HG02970 (cell line): ENCODE data around the gene HOXC10.

Source experiments
- ATAC-seq: cut with Tn5 transposase; IDR thresholded peaks from one replicate; pipeline ENCODE4 v1.9.1; 2021; ENCODE audit warnings: mild to moderate bottlenecking, moderate library complexity, moderate number of reproducible peaks; ENCODE audit not compliant: unreplicated experiment, low FRiP score

HOXC10 gene

DNA sequence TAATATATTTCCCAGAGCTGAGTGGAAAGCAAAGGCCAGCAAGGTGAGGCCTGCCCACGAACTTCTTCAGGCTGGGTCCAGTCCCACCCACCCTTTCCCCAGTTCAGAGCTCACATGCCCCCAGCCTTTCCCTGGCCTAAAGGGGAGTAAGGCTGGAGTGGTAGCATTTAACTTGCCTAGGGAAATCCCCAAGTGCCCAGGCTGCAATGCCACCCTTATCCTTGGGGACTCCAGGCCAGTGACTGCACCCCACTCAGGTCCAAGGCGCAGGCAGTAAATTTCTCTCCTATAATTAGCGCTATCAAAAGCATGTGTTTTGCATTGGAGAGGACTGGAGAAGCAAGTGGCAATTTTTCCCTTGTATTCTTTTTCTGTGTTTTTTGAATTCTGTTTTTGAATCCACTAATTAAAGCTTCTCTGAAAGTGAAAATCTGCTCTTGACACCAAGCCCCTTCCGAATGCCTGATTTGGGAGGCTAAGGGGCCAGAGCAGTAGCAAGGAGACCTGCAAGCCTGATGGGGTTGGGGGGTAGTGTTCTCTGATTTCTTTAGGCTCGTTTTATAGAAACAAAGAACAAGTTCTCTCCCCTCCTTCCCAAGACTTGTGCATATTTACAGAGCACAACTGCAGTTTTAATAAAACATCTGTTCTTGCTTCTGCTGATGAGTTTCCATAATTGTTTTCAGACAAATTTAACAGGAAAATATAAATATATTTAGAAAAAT, 39.8 kb downstream of the HOXC10 start:
- ATAC-seq, result no peak

DNA sequence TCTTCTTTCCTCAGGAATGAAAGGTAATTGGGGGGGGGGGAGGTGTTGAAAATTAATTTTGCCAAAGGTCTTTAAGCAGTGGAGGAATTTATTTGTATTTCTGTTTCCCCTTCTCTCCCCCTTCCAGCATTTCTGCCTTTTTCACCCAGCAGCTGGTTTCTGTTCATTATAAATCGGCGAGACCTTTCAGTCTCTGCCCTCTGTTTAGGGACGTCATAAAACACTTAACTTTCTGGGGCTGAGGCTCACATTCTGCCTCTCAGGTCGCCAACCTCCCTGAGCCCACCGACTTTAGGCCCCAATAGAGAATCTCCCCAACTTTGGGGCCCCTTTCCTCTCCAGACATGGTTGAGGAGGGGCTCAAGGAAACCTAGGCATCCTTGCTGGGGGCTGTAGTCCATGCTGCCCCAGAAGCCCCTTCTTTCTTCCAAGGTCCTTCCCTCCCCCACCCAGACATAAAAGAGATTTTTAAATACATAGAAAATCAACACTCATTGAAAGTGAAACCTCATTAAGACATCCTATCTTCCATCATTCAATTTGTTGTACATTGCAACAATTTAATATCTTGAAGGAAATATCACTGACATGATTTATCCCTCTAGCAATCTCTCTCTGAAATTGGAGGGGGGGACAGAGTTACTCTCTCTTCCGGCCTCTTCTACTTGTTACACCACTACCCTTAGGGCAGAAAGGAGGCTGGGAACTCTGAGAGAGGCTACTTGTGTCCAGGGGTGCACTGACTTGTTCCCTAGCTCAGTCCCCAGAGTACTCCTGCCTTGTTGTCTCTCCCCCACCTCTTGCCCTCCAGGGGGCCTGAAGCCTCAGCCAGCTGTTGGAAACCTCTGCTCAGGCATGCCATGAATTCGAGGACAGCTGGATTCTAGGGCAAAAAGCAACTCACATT, 40.8 kb downstream of the HOXC10 start:
- ATAC-seq, result no peak

DNA sequence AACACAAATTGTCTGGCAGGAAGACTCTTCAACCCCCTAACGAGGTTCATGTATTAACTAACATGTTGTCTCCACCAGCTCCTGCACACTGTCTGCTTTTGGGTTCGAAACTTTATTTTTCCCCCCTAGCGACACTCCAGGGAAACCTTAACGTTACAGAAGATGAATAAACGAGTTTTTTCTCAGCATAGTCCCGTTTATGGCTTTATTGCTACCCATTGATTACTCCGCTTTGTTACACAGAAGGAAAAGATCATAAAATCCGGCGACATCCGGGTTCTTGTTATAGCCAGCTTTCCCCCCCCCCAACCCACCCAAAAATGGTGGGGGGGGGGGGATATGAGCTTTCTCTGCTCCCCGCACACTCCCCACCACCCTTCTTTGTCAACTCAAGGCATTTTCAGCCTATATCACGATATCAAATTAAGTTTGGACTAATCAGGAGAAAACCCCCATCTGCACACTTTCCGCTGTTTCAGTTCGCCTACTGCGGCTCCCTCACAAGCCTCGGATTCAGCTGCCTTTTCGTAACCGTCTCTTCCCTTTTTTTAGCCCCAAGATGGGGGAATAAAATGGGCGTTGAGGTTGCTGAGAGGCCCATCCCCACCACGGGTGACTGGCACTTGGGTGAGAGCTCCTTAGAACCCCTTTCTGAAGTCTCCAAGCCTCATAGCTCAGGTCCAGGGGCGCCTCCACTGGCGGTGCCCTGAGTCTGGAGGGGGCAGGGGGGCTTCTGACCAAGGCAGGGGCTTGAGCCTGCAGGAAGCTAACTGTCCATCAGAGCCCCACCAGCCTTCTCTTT, 41.9 kb downstream of the HOXC10 start:
- no peak for ATAC-seq

DNA sequence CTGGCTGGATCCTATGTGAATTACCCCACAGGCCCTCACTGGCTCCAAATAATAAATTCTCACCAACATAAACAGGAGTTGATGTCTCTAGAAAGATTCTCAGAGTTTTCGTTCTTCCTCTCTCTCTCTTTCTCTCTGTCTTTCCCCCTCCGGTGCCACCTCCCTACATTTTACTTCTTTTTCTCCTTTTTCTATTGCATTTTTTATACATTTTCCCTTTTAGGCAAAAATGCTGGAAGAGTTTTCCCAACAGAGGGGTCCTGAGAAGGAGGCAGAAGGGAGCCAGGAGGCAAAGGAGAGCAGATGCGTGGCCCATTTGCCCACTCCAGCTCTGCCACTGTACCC, 42.5 kb downstream of the HOXC10 start:
- no peak for ATAC-seq

DNA sequence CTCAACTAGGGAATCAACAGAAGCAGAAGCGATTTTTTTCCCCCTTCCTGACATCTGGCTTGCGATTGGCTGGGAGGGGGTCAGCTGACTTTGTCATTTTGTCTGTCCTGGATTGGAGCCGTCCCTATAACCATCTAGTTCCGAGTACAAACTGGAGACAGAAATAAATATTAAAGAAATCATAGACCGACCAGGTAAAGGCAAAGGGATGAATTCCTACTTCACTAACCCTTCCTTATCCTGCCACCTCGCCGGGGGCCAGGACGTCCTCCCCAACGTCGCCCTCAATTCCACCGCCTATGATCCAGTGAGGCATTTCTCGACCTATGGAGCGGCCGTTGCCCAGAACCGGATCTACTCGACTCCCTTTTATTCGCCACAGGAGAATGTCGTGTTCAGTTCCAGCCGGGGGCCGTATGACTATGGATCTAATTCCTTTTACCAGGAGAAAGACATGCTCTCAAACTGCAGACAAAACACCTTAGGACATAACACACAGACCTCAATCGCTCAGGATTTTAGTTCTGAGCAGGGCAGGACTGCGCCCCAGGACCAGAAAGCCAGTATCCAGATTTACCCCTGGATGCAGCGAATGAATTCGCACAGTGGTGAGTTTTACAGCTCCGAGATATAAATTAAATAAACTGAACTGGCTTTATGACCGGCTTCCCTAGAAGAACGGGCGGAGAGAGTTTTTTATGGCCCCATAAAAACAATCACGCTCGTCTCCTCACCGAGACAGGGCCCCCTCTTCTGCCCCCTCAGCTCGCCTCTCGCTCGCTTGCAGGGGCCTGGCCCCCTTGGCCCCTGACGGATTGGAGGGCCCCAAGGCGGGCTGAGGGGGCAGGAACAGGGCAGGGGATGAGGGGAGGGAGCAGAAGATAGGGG, 43.6 kb downstream of the HOXC10 start, which contains the start of gene HOXC6:
HOXC6 (plus strand) TSS at position 127 of the 888 bp plus-strand sequence; CDS start at position 209, 82 bp downstream.
- ATAC-seq, result no peak

DNA sequence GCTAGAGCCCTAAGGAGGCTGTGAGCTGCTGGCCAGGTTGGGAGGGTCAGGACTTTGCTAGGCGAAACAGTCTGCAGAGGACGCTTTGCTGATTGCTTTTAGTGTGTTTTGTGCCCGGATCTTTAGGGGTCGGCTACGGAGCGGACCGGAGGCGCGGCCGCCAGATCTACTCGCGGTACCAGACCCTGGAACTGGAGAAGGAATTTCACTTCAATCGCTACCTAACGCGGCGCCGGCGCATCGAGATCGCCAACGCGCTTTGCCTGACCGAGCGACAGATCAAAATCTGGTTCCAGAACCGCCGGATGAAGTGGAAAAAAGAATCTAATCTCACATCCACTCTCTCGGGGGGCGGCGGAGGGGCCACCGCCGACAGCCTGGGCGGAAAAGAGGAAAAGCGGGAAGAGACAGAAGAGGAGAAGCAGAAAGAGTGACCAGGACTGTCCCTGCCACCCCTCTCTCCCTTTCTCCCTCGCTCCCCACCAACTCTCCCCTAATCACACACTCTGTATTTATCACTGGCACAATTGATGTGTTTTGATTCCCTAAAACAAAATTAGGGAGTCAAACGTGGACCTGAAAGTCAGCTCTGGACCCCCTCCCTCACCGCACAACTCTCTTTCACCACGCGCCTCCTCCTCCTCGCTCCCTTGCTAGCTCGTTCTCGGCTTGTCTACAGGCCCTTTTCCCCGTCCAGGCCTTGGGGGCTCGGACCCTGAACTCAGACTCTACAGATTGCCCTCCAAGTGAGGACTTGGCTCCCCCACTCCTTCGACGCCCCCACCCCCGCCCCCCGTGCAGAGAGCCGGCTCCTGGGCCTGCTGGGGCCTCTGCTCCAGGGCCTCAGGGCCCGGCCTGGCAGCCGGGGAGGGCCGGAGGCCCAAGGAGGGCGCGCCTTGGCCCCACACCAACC, 44.8 kb downstream of the HOXC10 start:
- no peak for ATAC-seq

DNA sequence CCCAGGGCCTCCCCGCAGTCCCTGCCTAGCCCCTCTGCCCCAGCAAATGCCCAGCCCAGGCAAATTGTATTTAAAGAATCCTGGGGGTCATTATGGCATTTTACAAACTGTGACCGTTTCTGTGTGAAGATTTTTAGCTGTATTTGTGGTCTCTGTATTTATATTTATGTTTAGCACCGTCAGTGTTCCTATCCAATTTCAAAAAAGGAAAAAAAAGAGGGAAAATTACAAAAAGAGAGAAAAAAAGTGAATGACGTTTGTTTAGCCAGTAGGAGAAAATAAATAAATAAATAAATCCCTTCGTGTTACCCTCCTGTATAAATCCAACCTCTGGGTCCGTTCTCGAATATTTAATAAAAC, 45.5 kb downstream of the HOXC10 start:
- no peak for ATAC-seq

DNA sequence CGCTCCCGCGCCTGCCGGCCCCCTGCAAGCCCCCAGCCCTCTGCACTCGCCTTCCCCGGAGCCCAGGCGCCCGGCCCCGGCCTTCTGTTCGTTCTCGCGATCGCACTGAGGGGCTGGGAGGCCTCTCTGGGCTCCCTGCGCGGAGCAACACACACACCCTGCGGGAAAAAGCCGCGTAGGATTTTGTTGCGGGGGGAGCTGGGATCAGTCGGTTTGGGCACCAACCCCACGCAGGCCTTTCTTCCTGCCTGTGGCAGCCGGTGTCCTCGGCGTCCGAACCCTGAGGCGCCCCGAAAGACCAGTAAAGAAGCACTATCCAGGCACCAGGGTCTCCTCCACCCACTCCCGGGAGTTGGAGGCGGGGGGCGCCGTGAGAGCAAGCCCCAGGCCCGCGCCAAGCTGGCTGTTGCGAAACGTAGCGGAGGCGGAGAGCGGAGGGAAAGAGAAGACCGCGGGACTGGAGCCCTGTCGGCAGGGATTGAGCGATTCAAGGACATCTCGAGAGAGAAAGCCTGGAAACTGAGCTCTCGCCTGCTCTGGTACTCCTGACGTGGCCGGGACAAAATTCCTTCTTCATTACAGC, 46.0 kb downstream of the HOXC10 start:
- no peak for ATAC-seq

DNA sequence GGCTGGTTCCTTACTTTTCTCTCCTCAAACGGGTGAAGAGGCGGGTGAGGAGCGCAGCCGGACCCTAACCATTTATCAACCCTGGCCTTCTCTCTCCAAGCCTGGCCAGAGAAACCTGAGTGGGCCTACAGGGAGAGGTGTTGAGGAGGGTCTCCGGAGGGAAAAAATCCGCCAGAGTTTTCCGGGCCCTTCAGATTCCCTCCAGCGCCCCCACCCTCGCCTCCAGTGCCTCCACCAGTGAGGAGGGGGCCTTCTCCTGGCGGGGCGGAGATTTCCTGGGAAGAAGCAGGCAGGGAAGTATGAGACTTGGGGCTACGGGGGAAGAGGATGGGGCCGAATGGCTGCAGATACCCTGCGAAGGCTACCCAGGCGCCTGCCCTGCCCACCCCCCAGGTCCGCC, 46.5 kb downstream of the HOXC10 start:
- no peak for ATAC-seq

DNA sequence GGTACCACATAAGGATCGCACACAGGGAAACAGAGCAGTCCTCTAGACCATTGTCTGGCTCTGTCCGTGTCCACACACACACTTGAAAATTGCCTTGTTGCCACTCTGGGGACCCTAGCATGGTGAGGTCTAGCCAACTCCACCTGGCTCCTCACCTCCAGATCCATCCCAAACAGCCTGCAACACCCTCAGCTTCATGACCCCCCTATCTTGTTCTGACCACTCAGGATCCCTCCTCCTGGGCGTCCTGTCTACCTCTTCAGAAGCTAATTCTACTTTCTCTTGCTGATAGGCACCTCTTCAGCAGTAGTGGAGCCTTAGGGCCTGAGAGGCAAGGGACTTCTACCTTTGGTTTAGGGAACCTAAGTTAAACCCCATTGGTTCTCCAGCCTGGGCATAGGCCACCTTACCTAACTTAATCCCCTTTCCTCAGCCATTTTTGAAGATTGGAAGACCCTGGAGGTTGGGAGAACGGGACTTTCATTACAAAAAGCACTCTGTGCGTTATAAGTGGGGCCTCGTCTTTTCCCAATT, 47.2 kb downstream of the HOXC10 start:
- ATAC-seq, result no peak

DNA sequence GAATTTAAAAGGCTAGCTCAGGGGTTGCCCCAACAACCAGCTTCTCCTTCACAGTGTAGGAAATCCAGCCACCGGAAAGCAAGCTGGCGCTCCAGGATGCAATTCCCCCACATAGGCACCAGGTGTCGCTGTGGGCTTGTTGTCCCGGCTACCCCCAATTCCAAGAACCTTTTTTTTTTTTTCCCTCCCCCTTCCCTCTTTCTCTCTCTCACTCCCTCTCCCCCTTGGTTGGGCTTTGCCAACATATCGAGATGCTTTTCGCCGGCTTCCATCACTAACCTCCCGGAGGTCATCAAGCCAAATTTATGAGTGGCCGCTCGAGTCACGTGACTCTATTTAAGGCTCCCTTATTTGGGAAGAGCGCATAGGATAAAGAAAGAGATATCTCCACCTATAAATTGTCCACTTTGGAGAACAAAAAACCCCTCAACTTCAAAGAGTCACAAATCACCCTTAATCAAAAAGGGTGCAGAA, 47.7 kb downstream of the HOXC10 start, which contains the start of gene HOXC5:
HOXC5 (plus strand) TSS at position 424 of the 474 bp plus-strand sequence. CDS start 73 bp downstream, outside the sequence.
- no peak for ATAC-seq

DNA sequence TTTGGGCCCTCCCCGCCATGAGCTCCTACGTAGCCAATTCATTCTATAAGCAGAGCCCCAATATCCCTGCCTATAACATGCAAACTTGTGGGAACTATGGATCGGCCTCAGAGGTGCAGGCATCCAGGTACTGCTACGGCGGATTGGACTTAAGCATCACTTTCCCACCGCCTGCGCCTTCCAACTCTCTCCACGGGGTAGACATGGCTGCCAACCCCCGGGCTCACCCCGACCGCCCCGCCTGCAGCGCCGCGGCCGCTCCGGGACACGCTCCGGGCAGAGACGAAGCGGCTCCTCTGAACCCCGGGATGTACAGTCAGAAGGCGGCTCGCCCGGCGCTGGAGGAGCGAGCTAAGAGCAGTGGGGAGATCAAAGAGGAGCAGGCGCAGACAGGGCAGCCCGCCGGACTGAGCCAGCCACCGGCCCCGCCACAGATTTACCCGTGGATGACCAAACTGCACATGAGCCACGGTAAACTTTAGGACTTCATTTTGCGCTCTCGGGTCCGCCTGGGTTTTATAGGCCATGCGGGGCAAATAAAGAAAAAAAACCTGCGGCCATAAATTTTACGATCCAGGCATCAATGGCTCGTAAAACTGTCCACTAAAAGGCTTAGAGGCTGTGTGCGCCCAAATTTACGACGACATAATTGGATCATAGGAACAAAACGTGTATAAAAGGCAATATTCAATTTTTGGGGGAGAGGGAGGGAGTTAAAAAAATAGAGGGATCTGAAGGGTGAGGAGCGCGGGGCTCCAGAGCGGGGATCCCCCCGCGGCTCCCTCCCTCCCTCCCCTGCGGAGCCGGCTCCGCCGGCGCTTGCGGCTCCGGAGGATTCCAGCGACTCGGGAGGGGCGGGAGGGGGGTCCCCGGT, 48.4 kb downstream of the HOXC10 start:
- ATAC-seq, result no peak

DNA sequence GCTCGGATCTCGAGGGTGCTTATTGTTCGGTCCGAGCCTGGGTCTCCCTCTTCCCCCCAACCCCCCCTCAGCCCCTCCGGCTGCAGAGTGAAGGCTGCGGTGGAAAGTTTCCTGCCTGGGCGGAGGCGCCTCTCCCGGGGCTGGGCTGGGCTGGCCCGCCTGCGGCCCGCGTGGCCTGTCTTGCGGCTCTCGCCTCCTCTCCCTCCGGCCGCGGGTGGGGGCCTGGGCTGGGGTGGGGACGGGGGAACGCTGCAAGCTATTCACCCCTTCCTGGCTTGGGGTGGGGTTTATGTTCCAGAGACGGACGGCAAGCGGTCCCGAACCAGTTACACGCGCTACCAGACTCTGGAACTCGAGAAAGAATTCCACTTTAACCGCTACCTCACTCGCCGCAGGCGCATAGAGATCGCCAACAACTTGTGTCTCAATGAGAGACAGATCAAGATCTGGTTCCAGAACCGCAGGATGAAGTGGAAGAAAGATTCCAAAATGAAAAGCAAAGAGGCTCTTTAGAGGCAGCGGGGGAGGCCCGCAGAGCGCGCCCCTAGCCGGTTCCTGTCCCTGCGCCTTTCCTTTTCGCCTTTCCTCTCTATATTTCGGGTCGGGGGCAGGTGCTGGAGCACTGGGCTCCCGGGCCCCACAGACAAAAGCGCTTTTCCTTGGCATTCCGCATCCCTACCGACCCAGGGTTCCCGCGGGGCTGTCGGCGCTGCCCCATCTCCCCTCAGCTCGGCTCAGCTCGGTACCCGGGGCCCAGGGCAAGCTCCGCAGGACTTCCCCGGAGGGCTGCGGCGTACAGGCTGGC, 49.2 kb downstream of the HOXC10 start:
- ATAC-seq, result no peak

DNA sequence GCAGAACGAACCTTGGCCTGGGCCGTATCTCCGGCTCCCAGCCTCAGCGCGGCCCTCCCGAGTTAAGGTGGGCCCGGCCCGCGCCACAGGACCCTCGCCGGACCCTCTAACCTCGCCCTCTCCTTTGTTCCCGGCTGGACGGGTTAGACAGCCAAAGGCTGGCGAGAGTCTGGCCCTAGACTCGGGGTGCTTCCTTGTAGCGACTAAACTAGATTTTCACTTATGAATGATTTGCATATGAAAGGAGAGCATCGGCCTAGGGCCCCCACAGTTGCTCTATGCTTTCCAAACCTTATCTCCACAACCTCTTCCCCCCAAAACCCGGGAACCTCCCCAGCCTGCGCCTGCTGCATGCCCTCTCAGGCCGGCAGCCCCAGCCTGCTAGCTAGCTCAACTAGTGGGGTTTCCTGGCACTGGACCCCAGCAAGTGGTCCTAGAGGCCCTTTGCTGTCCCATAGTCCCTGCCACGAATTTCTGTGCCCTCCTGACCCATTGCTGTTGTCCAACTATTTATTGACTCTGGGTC, 49.9 kb downstream of the HOXC10 start:
- ATAC-seq, result no peak

DNA sequence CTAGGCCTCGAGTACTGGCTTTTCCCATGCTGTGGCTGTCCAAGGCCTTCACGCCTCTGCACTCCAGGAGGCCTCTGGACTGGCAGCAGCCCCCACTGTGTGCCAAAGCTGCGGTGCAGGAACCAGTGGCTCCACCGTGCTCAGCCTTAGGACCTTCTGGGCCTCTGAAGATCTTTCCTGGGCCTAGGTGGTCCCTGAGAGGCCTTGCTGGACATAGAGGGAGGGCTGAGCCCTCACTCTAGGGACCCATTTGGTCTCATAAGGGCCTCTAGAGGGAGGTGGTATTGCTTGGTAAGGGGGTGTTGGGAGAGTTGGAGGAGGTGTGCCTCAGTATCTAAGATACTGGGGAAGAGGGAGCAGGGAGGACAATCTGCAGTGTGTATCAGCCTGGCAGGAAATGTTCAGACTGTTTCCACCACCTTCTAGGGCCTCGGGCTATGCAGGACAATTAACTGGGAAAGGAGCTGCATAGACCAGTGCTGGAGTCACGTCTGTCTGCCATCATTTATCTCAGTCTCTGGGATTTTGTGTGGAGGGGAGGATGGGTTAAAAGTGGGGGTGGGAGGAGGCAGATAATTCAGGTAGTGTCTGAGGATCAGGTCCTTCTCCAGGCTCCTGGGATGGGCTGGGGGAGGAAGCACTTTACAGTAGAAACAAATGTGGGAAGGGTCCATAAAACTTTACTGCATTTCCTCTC, 50.8 kb downstream of the HOXC10 start:
- ATAC-seq, result no peak
